Measurements from ENCODE around the gene FAM110A.

DNA sequence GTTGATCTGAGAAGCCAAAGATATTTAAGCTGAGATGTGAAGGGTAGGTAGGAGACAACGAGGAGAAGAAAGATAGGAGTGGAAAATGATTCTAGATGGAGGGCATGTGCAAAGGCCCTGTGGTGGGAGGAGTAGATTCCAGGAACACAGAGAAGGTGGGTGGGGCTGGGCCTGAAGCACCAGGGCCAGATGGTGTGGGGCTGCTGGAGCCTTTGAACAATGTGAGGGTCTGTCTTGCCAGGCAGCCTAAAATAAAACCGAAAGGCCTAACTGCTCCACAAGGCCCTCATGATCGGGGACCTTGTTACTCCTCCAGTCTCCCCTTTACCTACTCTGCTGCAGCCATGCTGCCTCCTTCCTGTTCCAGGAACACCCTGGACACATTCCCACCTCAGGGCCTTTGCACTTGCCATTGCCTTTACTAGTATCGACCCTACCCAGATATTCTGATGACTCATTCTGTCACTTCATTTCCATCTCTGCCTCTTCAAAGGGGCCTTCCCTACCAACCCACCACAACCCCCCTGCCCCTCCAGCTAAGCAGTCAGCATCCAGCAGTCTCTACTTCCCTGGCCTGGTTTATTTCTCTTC, 20.0 kb downstream of the FAM110A start:
- TF ChIP-seq, protein P1, sequence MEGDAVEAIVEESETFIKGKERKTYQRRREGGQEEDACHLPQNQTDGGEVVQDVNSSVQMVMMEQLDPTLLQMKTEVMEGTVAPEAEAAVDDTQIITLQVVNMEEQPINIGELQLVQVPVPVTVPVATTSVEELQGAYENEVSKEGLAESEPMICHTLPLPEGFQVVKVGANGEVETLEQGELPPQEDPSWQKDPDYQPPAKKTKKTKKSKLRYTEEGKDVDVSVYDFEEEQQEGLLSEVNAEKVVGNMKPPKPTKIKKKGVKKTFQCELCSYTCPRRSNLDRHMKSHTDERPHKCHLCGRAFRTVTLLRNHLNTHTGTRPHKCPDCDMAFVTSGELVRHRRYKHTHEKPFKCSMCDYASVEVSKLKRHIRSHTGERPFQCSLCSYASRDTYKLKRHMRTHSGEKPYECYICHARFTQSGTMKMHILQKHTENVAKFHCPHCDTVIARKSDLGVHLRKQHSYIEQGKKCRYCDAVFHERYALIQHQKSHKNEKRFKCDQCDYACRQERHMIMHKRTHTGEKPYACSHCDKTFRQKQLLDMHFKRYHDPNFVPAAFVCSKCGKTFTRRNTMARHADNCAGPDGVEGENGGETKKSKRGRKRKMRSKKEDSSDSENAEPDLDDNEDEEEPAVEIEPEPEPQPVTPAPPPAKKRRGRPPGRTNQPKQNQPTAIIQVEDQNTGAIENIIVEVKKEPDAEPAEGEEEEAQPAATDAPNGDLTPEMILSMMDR (IDR thresholded peaks at IDR 0.05; ENCODE audit: low read depth, low read length) = no peak
- TF ChIP-seq POLR2A (IDR thresholded peaks at IDR 0.05; ENCODE audit: extremely low read depth, insufficient read length) = no peak

Data from NB4 (cell line).